ENCODE measurements around the gene TGFA. TPM values are rescaled to one million over a fixed set of nuclear protein-coding genes. Genes with fewer than 3 reads are reported as not detected.

Gene TGFA
- total and polyA plus RNA-seq, 10 of the 15 experiments (the other 5 are each of a cell fraction or from before 2014, with no cell fraction given): 0.03 to 0.23 TPM; not detected in 8

- Histone ChIP-seq H4K20me1 (ENCODE audit: control insufficient read depth, insufficient read depth) (no peaks in the 10 kb centered on the region), H2AFZ (ENCODE audit: control insufficient read depth, low read depth, low read length) (no peak overlapping the region), H3K4me3 (no peak overlapping the region), H3K4me2 (ENCODE audit: control insufficient read depth, insufficient read depth) (no peak overlapping the region), H3K27me3 (replicated peaks in 1 of 2; ENCODE audit: control insufficient read depth in 2 of 2, insufficient read depth in 2 of 2, low read length in 1 of 2) (peaks cover 1 to 3% of the 10 kb centered on the region in 2 experiments; a peak in 2 of 4 replicates), H3K4me1 (ENCODE audit: control insufficient read depth, insufficient read depth, low read length) (no peaks in the 10 kb centered on the region), H3K9me3 (replicated peaks; ENCODE audit: control insufficient read depth, insufficient read depth, low read length) (no peaks in the 10 kb centered on the region), H3K27ac (ENCODE audit: control insufficient read depth, insufficient read depth) (no peak overlapping the region), H3K79me2 (ENCODE audit: control insufficient read depth, insufficient read depth, low read length) (no peaks in the 10 kb centered on the region), H3K36me3 (ENCODE audit: control insufficient read depth in 2 of 2, insufficient read depth in 2 of 2, low read length in 1 of 2) (no peaks in the 10 kb centered on the region), H3K9ac (ENCODE audit: control insufficient read depth, insufficient read depth, low read length) (no peak overlapping the region)
- DNase-seq (ENCODE audit: low read depth, low spot score) (no peak), ATAC-seq (no peak), FAIRE-seq (no peak)
- SMC1A ChIA-PET (ENCODE audit: uncharacterized antibody, unreplicated experiment): no interaction called here
- RAD21 ChIA-PET (ENCODE audit: unreplicated experiment): no interaction called here
- WGBS (ENCODE audit: insufficient coverage, insufficient replicate concordance, low lambda C conversion rate, missing lambda C conversion rate): 45% methylated on average over 7 of the region's 7 CpGs
- intact Hi-C loops (cut with micrococcal nuclease; ENCODE audit: unreplicated experiment): no loop called here
- POLR2A ChIA-PET: no interaction called here
- TF ChIP-seq ZBTB4 (CRISPR knock-in tag; IDR thresholded peaks at IDR 0.05) (no peak), NFYA (IDR thresholded peaks at IDR 0.05; ENCODE audit: borderline replicate concordance, low read depth, low read length) (no peak), BCL11A (IDR thresholded peaks at IDR 0.05; ENCODE audit: low read depth, low read length) (no peak), SRF (IDR thresholded peaks at IDR 0.05; ENCODE audit: low read depth in 2 of 2, low read length in 2 of 2) (no peak), ZNF274 (IDR thresholded peaks at IDR 0.05; ENCODE audit: insufficient read depth, insufficient read length) (no peak), CBX5 (IDR thresholded peaks at IDR 0.05; ENCODE audit: low read depth) (no peak), ETV6 (conservative IDR thresholded peaks at IDR 0.05 in 1 of 2, IDR thresholded peaks at IDR 0.05 in 1 of 2; ENCODE audit: borderline replicate concordance in 1 of 2, low read depth in 1 of 2) (no peak), NKRF (conservative IDR thresholded peaks at IDR 0.05) (no peak)
- TF ChIP-seq, protein P1, sequence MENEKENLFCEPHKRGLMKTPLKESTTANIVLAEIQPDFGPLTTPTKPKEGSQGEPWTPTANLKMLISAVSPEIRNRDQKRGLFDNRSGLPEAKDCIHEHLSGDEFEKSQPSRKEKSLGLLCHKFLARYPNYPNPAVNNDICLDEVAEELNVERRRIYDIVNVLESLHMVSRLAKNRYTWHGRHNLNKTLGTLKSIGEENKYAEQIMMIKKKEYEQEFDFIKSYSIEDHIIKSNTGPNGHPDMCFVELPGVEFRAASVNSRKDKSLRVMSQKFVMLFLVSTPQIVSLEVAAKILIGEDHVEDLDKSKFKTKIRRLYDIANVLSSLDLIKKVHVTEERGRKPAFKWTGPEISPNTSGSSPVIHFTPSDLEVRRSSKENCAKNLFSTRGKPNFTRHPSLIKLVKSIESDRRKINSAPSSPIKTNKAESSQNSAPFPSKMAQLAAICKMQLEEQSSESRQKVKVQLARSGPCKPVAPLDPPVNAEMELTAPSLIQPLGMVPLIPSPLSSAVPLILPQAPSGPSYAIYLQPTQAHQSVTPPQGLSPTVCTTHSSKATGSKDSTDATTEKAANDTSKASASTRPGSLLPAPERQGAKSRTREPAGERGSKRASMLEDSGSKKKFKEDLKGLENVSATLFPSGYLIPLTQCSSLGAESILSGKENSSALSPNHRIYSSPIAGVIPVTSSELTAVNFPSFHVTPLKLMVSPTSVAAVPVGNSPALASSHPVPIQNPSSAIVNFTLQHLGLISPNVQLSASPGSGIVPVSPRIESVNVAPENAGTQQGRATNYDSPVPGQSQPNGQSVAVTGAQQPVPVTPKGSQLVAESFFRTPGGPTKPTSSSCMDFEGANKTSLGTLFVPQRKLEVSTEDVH (IDR thresholded peaks at IDR 0.05; ENCODE audit: low read depth, partially characterized antibody): no peak
- TF ChIP-seq, protein P2, sequence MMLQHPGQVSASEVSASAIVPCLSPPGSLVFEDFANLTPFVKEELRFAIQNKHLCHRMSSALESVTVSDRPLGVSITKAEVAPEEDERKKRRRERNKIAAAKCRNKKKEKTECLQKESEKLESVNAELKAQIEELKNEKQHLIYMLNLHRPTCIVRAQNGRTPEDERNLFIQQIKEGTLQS (IDR thresholded peaks at IDR 0.05; ENCODE audit: borderline replicate concordance, extremely low read depth, low read depth, low read length): no peak
- no TSS peak for BruUV-seq (replicated peaks)
- in situ Hi-C loops (cut with MboI): no loop called here
- CTCF ChIA-PET: no interaction called here
Measured at GRCh38 chr2:70583091-70583490, 29.5 kb upstream of the TGFA start.
